ENCODE measurements around the gene TCF4.

The TCF4 gene

DNA sequence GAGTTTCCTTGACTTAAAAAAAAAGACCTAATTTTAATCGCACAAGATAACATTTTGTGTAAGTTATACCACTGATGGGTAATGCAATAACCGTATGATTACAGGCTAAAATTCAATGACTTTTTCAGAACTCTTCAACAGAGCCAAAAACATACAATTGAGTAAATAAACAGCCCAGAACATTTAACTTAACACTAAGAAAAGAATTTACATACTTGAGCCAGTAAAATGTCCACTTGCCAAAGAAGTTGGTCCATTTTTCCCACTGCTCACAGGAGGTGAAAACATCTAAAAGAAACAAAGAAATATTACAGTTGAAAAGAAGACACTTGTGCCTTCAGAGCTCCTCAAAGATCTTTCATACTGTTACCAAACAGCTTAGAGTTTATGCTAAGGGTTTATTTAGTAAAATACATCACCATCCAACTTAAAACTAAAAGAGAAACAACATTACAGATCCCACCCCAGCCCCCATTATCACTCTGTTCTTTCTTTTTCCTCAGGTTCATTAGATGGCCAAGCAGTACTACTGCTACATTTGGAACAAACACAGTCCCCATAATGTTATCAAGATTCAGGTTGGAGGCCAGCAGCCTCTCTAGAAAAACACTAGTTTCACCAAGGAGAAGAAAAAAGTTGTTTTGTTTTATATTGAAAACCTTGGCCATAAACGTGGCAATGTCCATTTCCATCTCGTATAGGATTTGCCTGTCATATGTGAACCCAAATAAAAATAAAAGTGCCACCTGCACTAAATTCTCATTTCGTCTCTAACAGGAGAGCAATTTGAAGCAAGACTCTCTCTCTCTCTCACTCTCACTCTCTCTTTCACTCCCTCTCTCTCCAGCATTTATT is 2.7 kb downstream of the TCF4 start:
- no peak for DNase-seq

DNA sequence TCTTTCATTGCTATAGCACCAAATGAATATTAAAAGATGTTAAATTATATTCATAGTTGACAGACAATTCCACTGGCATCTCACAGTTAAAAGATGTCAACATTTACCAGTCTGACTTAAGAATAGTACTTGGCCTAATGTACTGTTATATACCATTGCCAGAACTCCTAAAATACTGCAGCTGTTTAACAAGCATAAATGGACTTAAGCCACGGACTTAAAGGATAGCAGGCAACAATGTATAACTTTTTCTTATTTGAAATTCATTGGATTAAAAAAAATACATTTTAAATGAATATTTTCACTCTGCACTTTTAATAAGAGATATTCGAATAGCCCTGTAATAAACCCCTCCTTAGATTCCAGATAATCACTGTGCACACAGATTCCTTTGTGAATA is 3.8 kb downstream of the TCF4 start:
- DNase-seq = no peak

DNA sequence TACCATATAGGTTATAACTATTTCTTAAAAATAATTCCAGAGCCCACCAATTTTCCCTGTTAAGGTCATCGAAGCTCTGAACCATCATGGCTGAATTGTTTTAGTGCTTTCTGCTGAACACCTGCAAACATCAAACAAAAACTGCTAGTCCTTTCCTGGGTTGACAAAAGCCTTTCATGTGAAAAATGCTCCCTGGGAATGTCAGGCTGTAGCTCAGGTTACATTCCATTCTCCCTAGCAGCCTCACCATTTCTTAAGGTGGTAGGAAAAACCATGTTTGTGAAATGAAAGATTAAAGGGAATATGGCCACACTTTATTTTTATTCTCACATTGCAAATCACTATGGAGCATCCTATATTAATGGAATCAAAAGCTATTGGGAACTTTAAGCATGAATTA is 5.7 kb downstream of the TCF4 start:
- DNase-seq = no peak

DNA sequence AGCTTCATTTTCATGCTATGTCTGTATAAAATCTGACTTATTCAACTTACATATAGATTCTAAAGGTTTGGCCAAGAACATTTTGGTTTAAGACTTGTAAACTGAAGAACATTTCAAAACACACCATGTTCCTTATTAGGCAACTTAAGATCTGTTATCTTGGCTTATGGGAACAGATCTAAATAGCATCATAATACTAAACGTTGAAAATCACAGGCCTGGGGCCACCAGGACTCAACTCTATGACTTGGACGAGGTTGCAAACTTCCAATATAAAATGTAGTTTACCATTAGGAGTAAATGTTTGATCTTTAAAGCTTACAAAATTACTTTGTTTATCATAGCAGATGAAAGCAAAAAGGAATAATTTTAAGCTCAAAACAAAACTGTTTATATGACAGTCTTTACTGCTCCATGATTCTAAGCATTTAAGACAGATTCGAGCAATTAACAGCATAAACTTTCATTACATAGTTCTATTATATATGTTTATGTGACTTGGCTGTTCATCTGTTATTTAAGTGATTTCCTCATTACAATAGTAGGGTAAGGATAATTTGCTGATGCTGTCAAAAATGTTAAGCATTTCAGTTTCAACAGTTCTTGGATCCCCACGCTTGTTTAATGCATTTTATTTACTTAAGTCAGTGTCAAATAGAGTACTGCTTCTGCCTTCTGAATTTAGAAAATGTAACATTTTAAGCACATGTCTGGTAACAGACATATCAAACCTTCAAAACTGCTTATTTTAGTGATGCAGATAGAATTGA is 8.3 kb downstream of the TCF4 start:
- no peak for DNase-seq

DNA sequence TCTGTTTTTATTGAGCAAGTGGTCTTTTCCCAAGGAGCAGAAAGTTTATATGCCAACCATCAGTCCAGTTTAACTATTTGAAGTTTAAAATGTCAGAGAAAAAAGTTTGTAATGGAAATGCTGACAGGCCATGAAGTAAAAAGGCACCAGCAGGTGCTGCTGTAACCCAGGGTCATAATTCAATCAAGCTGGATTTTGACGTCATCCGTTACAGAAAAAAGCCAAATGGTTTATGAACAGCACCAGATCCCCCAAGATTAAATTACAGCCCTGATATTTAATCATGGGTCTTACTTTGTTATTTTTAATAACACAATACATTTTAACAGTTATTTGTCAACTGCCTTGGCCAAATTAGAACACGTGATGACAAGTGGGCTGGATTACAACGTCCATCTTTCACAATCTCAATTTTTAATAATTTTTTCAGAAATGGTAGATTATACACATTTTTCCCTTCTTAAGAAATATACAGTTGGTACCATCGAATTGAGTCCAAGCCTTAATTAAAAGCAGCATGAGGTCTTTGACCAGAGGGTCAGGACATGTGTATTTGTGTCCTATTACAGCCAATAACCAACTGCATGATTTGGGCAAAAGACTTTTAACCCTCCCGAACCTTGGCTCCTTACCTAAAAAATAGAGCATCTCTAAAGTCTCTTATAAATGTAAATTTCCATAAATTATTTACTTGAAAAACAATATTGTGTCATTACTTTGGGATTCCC is 10.0 kb downstream of the TCF4 start:
- no peak for DNase-seq

DNA sequence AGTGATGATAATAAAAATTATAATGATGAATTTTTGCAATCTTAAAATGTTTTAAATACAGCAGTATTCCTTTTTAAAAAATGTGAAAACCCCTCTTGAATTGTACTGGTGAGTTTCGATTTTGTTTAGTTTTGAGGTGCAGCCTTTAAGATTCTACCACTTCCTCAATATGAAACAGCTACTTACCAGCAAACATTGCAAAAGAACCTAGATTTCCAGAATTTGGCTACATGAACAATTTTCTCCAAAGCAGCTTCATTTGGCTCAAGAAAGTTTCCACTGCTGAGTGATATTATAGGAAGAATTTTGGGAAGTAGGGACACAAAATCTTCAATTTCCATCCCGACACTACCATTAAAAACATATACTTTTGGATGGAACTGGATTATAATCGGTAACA is 12.0 kb downstream of the TCF4 start:
- no peak for DNase-seq

DNA sequence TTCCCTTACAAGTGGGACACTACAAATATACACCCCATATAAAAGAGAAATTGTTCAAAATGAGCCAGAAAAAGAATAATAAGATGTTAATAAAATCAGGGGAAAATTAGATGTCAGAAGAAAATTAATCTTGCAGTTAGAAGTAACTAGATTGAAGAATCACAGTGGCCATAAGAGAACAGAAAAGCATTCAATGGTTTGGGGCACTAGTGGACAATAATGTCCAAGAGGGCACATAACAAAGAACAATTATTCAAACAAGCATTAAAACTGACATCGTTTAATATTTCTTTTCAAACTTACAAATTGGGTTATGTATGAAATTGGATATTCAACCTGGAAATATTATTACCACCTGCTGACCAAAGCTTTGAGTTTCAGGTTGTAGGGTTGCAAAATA is 12.9 kb downstream of the TCF4 start:
- no peak for DNase-seq

DNA sequence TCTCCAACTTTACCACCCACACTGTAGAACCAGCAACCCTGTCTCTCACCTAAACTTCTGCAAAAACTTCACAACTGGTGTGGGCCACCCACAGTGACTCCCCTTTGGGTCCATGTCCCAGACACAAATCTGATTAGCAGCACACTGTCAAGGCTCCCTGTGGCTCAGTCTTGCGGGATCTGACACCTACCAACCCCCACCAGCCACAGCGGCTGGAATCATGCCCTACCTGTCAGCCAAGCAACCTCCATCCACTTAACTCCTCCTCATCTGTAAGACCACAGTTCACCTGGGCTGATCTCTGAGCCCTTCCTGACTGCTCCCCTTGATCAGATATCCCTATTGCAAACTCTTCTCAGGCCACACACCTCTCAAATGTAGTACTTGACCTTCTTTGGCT is 14.6 kb downstream of the TCF4 start:
- no peak for DNase-seq

DNA sequence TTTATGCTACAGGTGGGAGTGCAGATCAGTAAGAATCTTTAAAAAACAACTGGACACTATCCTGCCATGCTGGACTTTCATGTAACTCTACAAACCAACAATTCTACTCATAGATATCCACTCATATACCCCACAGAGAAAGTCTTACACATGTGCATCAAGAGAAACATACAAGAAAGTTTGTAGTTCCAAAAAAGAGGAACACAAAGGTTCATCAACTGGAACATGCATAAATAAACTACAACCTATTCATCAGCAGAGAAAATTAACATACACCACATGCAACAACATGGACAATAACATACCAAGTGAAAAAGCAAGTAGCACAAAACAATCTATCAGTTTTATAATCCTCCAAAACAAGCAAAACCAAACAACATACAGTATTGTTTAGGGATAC is 17.0 kb downstream of the TCF4 start:
- no peak for DNase-seq

DNA sequence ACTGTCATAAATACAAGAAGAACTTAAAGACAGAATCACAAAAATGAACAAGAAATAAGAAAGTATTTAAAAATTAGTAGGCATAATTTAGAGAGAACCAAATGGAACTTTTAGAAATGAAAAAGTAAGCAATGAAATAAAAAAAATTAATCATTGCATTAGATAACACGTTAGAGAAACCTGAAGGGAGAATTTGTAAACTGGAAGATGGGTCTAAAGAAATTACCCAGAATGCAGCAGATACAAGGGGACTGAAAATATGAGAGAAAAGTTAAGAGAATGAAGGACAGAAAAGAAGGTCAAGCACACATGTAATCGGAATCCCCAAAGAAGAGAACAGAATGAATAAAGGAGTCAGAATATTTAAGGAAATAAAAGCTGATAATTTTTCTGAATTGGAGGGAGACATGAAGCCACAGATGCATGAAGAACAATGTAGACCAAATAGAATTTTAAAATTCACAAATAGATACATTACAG is 21.5 kb downstream of the TCF4 start:
- DNase-seq = no peak

DNA sequence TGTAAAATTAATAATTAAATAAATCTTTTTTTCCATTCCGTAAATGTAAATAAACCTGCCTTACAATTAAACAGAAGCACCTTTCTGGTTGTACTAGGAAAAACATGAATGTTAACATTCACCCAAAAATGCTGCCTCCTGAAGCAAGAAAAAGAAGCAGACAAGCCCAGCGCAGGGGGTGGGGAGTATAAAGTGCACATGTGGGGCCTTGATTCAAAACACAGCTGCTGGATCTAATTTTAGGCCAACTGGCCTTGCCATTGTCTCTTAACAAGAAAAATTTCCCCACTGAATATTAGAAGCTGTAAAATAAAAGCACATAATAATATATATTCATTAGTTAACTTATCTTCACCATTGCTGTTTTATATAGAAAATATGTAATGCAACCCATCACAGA is 28.3 kb downstream of the TCF4 start:
- no peak for DNase-seq

DNA sequence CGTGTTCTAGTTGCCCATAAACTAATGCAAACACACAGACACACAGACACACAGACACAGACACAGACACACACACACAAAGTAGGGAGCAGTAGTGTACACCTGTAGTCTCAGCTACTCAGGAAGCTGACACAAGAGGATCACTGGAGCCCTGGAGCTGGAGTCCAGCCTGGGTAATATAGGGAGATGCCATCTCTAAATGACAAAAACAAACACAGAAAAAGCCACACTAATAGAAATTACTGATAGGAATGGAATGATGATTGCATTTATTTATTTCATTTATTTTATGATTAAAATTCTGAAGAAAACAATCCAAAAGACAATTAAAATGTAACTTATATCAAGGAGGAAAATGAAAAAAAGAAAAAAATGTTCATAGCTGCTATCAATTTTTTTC is 30.8 kb downstream of the TCF4 start:
- DNase-seq = no peak

DNA sequence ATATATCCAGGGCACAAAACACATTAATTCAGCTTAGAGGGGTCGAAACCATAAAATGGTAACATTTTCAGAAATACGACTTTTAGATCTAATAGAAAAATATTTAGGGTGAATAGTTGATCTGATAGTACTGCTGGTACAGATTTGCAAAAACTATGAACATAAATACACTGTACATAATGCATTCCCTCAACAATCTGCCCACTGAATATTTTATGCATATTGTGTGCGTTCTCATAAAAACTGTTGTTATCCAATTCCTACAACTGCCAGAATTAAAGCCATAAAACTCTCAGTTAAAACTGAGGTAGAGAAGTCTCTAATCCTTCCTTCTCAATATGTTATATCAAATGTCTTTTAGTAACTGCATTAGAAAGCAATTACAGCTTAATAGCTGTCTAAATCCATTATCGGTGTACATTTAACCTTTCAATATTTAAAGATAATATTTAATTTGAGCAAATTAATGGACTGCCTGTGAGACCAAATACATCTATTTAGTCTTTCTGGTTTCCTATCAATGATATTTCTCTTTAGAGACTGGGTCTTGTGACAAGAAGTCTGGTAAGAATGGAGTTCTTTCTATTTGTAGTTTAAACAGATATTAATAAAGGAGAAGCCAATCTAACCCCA is 32.5 kb downstream of the TCF4 start:
- DNase-seq = no peak

DNA sequence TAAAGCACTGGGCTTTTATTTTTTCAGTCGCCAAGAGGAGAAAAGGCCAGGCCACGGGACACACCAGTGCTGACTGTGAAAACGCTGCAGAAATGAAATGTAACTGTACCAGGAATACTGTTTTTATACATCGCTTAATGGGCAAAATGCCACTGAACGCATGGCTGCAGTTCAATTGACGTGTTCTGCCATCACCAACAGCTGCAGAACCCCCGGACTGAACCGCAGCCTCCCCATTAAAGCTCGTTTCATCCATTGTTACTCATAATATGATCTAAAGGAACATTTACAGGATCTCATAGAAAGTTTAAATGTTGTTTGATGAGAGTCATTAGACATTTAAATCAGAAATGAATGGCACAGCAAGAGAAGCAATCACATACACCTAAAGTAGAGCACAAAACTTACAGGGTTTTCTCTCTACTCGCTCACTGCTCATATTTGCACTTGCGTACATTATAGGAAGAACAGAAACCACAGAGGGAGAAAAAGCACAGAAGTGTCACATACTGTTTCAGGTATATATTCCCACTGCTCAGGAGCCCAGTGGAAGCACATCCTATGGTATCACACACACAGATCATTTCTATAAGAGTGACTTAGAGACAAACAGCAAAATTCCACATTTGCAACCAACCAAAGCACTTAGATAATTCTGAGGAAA is 35.3 kb downstream of the TCF4 start:
- DNase-seq = no peak

DNA sequence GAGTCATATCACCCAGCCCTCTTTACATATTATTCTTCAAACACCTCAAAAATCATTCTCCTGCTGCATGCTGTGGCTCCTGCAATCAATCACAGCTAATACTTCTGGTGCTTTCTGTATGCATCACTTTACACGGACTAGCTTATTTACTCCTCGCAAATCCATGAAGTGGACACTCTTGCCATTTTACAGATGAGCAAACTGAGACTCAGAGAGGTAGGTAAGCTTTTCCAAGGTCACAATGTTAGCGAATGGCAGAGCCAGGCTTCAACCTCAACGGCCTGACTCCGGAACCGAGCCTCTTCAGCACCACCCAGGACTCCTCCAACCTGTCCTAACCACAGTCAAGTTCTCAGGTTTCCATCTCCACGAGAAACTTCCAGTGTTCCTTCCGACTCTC is 36.8 kb downstream of the TCF4 start:
- no peak for DNase-seq

DNA sequence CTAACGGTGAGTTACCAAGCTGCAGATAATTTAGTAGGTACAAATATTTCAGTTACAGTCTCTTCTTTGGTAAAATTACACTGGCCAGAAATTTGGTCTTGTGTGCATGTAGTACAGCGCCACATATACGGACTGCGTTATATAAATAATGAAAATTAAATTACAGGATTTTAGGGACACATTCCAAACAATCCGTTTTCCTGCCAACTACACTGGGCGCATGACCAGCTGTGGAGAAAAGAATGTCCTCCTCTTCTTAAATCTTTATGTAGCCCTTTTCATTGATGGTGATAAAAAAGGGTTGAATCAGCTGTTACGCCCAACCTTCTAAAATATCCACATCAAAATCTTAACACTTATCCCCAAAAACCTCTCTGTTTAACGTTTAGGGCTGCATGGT is 37.5 kb downstream of the TCF4 start:
- DNase-seq = no peak

DNA sequence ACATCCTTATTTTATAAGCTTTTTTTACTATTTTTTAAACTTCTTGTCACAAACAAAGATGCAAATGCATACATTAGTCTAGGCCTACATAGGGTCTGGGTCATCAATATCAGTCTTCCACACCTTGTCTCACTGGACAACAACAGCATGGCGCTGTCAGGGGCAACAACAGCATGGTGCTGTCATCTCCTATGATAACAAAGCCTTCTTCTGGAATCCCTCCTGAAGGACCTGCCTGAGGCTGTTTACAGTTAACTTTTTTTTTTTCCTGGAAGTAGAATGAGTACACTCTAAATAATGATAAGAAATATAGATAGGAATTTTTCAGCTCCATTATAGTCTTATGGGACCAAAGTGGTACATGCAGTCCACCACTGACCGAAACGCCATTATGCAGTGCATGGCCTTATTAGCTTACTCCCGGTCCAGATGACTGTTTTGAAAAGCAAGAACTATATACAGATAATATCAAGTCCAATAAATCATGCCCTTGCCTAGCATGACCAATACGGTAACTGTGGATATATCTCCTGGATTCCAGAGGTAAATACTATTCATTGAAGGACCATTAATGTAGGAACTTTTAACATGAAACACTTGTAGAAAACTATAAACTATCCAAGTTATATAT is 38.4 kb downstream of the TCF4 start:
- no peak for DNase-seq

DNA sequence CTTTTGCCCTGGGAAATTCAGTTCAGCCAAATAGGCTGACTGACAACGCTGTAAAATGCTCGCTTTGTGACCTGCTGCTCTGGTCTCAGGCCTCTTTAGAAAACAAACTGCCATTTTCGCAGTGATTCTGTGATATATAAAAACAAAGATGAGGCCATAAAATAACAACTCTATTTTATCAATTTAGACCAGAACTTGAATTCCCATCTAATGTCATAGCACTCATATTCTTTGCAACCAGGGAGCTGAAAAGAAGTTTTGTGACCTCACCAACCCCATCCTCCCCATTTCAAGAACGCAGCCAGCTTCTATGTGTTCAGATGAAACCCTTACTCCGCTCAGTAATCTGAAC is 40.3 kb downstream of the TCF4 start:
- no peak for DNase-seq

DNA sequence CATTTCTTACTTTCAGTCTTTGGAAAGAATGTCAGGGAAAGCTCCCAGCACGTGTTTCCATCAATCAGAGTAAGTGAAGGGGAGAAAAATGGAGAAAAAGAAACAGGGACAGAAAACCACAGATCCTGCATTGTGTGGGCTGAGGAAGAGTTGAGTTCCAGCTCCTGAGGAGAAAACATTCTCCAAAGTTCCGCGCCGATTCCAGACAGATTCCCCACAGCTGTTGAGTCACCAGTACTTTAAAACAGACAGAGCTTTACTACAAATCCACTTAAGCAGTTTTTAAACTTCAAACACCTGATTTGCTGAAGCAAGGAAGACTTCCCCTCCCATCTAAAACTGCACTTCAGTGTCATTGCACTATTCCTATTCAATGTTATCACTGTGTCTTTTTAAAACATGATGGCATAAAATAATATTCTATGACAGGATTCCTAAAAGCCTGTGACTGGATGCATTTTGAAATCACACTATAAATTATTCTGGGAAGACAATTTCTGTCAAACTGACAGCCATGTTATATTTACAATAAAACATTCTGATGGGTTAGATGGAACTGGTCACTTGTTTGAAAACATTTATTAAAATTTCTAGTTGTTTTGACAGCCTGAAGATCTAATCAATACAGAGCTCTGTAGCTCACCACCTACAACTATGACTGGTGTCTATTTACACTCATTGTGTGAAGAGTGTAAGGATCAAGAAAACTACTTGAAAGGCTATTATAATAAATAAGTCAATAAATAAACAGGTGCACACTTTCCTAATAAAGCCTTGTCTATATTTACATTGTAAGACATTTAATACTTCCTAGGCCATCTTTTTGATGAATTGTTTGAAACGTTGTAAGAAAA is 40.9 kb downstream of the TCF4 start:
- DNase-seq = no peak

DNA sequence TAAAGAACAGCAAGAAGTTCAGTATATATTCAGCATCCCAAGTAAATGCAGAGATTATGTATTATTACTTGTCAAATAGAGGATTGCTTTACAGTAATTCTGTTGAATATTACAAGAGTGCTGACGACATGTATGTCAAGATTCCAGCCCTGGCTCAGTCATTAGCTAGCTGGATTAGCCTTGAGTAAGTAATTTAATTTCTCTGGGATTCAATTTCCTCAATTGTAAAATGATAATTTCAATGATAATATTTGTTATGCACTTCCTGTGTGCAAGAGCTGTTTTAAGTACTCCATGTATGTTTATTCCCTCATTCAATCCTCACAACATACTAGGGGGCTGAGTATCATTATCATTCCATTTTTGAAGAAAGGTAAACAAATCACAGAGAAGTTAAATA is 44.0 kb downstream of the TCF4 start:
- DNase-seq = no peak

DNA sequence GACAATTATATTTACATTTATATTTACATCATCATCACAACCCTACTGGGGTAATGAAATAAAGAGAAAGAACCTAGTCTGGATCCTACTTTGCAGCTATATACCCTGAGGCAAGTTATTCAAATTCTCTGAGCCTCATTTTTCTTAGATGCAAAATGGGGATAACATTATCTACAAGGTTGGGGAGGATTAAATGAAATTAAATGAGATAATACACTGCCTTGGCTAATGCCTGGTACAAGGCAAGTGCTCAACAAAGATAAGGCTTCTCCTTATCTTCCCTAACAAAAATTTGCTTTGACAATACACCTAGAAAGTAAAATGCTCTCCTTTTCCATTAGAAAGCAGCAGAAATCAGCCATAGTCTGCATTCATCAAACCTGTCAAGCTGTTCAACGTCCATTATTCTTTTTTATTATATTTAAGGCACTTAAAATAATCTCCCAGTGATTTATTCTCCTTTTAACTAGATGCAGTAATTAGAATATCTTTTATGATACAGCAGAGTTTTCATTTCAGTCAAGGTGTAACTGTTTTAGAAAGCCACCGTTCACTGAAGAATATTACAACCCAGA is 44.8 kb downstream of the TCF4 start:
- no peak for DNase-seq
